Measurements from ENCODE around the gene SPON1. TPM values are rescaled to one million over a fixed set of nuclear protein-coding genes. Genes with fewer than 3 reads are reported as not detected.

The SPON1 gene
- polyA plus RNA-seq, 2 of the 4 experiments (the other 2 are of a cell fraction): not detected

- ChIA-PET POLR2A (no interaction called here), CTCF (no interaction called here)
- H3K4me1 ChIP-seq: no peaks in the 10 kb centered on the region
- H3K9me3 ChIP-seq: no peaks in the 10 kb centered on the region
- FAIRE-seq (no peak), ATAC-seq (no peak; a peak in 1 of 6 replicates), DNase-seq (ENCODE audit: low read depth in 1 of 2, low spot score in 1 of 2) (no peak)
- no peak overlapping the region for H3K4me2 ChIP-seq
- WGBS (ENCODE audit: missing lambda C conversion rate): 74% methylated on average over 6 of the region's 6 CpGs
- no peak overlapping the region for H3K27ac ChIP-seq
- no peak for TF ChIP-seq MYC (IDR thresholded peaks at IDR 0.05; ENCODE audit: borderline replicate concordance, low read length)
- H3K4me3 ChIP-seq: no peak overlapping the region
These were observed 308.4 kb downstream of the SPON1 start for GRCh38 chr11:14270690-14271542.

- POLR2A ChIA-PET: no interaction called here
- Histone ChIP-seq H3K4me3 (no peak overlapping the region), H3K9me3 (no peaks in the 10 kb centered on the region), H3K4me2 (no peak overlapping the region), H3K27ac (no peak overlapping the region), H3K4me1 (peaks cover 5% of the 10 kb centered on the region; the same call in 1 of the 3 replicates)
- ATAC-seq (no peak), DNase-seq (ENCODE audit: low read depth in 1 of 2, low spot score in 1 of 2) (no peak), FAIRE-seq (no peak)
- TF ChIP-seq MAFK (IDR thresholded peaks at IDR 0.05; ENCODE audit: partially characterized antibody) (no peak), E2F6 (IDR thresholded peaks at IDR 0.05; ENCODE audit: borderline replicate concordance, low read depth) (no peak), CHD4 (IDR thresholded peaks at IDR 0.05; ENCODE audit: borderline replicate concordance) (no peak), HOXA7 (CRISPR knock-in tag; IDR thresholded peaks at IDR 0.05) (no peak), HOXB13 (CRISPR knock-in tag; IDR thresholded peaks at IDR 0.05; ENCODE audit: low read depth) (no peak), GATA3 (IDR thresholded peaks at IDR 0.05; ENCODE audit: borderline replicate concordance) (no peak), ZNF302 (CRISPR knock-in tag; IDR thresholded peaks at IDR 0.05) (no peak), HDAC2 (IDR thresholded peaks at IDR 0.05) (no peak), KDM5A (IDR thresholded peaks at IDR 0.05) (no peak), HOXB5 (CRISPR knock-in tag; IDR thresholded peaks at IDR 0.05) (no peak), CBX8 (IDR thresholded peaks at IDR 0.05) (no peak), EHF (CRISPR knock-in tag; IDR thresholded peaks at IDR 0.05) (no peak)
- CTCF ChIA-PET: no interaction called here
- 92% methylated on average over 2 of the region's 2 CpGs for WGBS (ENCODE audit: missing lambda C conversion rate)
These were observed 311.4 kb downstream of the SPON1 start for GRCh38 chr11:14273895-14274294.

GRCh38 chr11:14275076-14275475 lies 312.6 kb downstream of the SPON1 start:
- Histone ChIP-seq H3K9me3 (no peaks in the 10 kb centered on the region), H3K4me2 (no peak overlapping the region), H3K27ac (no peak overlapping the region), H3K4me3 (no peak overlapping the region), H3K4me1 (peaks cover 10% of the 10 kb centered on the region; the same call in 2 of the 3 replicates)
- ChIA-PET CTCF (interaction anchor here (0.6 to 1.6 kb wide), 3 partner anchors 33 to 502 kb away, joined by 3 to 6 read pairs (median 3); no protein-coding TSS in a partner anchor), POLR2A (no interaction called here)
- TF ChIP-seq JUNB (IDR thresholded peaks at IDR 0.05): no peak
- TF ChIP-seq NR3C1 (IDR thresholded peaks at IDR 0.05): no peak
- no peak for TF ChIP-seq SMC3 (IDR thresholded peaks at IDR 0.05)
- no peak for TF ChIP-seq BCL3 (IDR thresholded peaks at IDR 0.05)
- TF ChIP-seq RNF2 (IDR thresholded peaks at IDR 0.05; ENCODE audit: borderline replicate concordance, low read depth): no peak
- no peak for TF ChIP-seq BHLHE40 (IDR thresholded peaks at IDR 0.05; ENCODE audit: low read depth, low read length)
- no peak for TF ChIP-seq HOXB13 (CRISPR knock-in tag; IDR thresholded peaks at IDR 0.05; ENCODE audit: low read depth)
- TF ChIP-seq CHD4 (IDR thresholded peaks at IDR 0.05; ENCODE audit: borderline replicate concordance): no peak
- no peak for TF ChIP-seq ZNF302 (CRISPR knock-in tag; IDR thresholded peaks at IDR 0.05)
- TF ChIP-seq MAX (IDR thresholded peaks at IDR 0.05): no peak
- TF ChIP-seq HOXA7 (CRISPR knock-in tag; IDR thresholded peaks at IDR 0.05): no peak
- TF ChIP-seq GATA3 (IDR thresholded peaks at IDR 0.05; ENCODE audit: borderline replicate concordance): no peak
- no peak for TF ChIP-seq POLR2AphosphoS2 (conservative IDR thresholded peaks at IDR 0.05; ENCODE audit: low read length)
- TF ChIP-seq HEYL (CRISPR knock-in tag; IDR thresholded peaks at IDR 0.05): no peak
- TF ChIP-seq NFE2L2 (conservative IDR thresholded peaks at IDR 0.05; ENCODE audit: low read length): no peak
- TF ChIP-seq CTCF (IDR thresholded peaks at IDR 0.05): no peak
- TF ChIP-seq HMGXB4 (CRISPR knock-in tag; IDR thresholded peaks at IDR 0.05; ENCODE audit: borderline replicate concordance): no peak
- no peak for TF ChIP-seq E2F6 (IDR thresholded peaks at IDR 0.05; ENCODE audit: borderline replicate concordance, low read depth)
- ATAC-seq (no peak), DNase-seq (ENCODE audit: low read depth in 1 of 2, low spot score in 1 of 2) (no peak), FAIRE-seq (no peak)

All from A549 (cell line).